Measurements from ENCODE around the gene USP5. TPM values are rescaled to one million over a fixed set of nuclear protein-coding genes. Genes with fewer than 3 reads are reported as not detected.

USP5 gene
- total and polyA plus RNA-seq, 2 of the 8 experiments (the other 6 are each of a cell fraction or from before 2014, with no cell fraction given), result 66.5 to 148 TPM

DNA sequence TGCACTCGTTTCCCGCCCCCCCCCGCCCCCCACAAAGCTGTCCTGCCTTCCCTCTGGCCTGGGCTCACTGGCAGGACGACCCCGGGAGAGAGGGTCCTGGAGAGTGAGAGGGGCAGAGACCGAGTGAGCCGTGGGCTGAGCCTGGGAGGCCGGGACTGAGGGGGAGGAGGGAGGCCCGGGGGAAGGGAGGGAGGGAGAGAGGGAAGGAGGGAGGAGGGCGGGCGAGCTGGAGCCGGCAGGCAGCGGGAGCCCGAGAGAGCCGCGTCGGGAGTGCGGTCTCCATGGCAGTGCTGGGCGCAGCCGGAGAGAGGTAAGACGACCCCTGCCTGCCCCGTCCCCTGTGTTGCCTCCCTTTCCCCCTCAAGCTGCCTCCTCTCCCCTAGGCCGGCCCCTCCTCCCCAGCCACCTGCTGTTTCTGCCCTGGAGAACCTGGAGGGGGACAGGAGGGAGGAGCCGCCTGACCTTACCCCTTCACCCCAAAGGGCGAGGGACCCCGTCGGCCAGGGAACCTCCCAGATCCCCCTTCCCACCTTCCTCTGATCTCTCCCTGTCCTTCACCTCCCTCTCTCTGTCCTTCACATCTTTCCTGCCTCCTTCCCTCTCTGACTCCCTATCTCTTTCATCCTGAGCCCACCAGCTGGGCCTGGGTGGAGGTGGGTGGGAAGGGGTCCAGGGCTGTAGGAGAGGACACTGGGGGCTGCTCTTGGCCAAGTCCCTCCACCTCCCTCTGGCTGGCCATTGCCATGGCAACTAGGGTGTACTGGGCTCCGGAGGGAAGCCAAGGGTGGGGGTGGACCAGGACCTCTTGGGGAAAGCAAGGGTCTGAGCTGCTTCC lies 30.1 kb upstream of the USP5 start, which contains the start of gene GPR162 (continued):
- no peak for TF ChIP-seq EP300 (IDR thresholded peaks at IDR 0.05; ENCODE audit: borderline replicate concordance in 1 of 2, low read depth in 2 of 2, low read length in 2 of 2)
- peak; percentile 49 for TF ChIP-seq ASH2L (IDR thresholded peaks at IDR 0.05; ENCODE audit: low read length)

All from H1 (cell line).